ENCODE measurements around the gene IFI30.

The IFI30 gene

DNA sequence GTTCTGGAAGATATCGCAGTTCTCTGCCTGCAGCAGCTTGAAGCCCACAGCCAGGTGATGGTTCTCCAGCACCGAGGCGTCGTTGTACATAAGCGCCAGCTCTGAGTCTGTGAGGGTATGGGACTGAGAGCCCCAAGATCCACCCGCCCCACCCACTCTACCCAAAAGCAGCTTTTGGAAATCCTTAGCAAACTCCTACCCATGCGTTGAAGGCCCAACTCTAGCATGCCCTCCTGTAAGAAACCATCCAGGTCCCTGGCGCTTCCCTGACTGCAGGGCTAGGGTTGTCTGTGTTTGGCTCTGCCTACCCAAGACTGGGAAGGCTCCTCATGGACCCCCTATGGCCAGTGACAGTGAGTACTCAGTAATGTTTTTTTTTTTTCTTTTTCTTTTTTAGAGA, 43.2 kb downstream of the IFI30 start:
- Histone ChIP-seq H3K9ac (ENCODE audit: low read length in 2 of 2) (no peak overlapping the region), H3K4me1 (ENCODE audit: control insufficient read depth, insufficient read depth, low read length) (no peaks in the 10 kb centered on the region), H3K4me3 (ENCODE audit: low read length in 2 of 2) (no peak overlapping the region), H3K27ac (ENCODE audit: low read length) (no peak overlapping the region), H3K9me3 (ENCODE audit: control insufficient read depth in 2 of 2, low read length in 2 of 2) (no peaks in the 10 kb centered on the region), H3K36me3 (ENCODE audit: control insufficient read depth in 2 of 2, insufficient read depth in 2 of 2, low read length in 2 of 2) (no peaks in the 10 kb centered on the region), H3K27me3 (ENCODE audit: control insufficient read depth in 1 of 2, insufficient read depth in 2 of 2, low read length in 2 of 2) (peaks cover 3 to 4% of the 10 kb centered on the region in 2 donors)

GRCh38 chr19:18218159-18218558, 44.5 kb downstream of the IFI30 start:
- Histone ChIP-seq H3K27me3 (ENCODE audit: control insufficient read depth in 1 of 2, insufficient read depth in 2 of 2, low read length in 2 of 2) (peaks cover 7 to 9% of the 10 kb centered on the region in 2 donors), H3K27ac (ENCODE audit: low read length) (no peak overlapping the region), H3K36me3 (ENCODE audit: control insufficient read depth in 2 of 2, insufficient read depth in 2 of 2, low read length in 2 of 2) (no peaks in the 10 kb centered on the region), H3K9me3 (ENCODE audit: control insufficient read depth in 2 of 2, low read length in 2 of 2) (no peaks in the 10 kb centered on the region), H3K4me3 (ENCODE audit: low read length in 2 of 2) (no peak overlapping the region), H3K9ac (ENCODE audit: low read length in 2 of 2) (no peak overlapping the region), H3K4me1 (ENCODE audit: control insufficient read depth, insufficient read depth, low read length) (no peaks in the 10 kb centered on the region)

- Histone ChIP-seq H3K4me1 (ENCODE audit: control insufficient read depth, insufficient read depth, low read length) (peaks cover under 1% of the 10 kb centered on the region), H3K4me3 (ENCODE audit: low read length in 2 of 2) (no peak overlapping the region), H3K27me3 (ENCODE audit: control insufficient read depth in 1 of 2, insufficient read depth in 2 of 2, low read length in 2 of 2) (peaks cover 7 to 9% of the 10 kb centered on the region in 2 donors), H3K27ac (ENCODE audit: low read length) (no peak overlapping the region), H3K9me3 (ENCODE audit: control insufficient read depth in 2 of 2, low read length in 2 of 2) (no peaks in the 10 kb centered on the region), H3K9ac (ENCODE audit: low read length in 2 of 2) (no peak overlapping the region), H3K36me3 (ENCODE audit: control insufficient read depth in 2 of 2, insufficient read depth in 2 of 2, low read length in 2 of 2) (no peaks in the 10 kb centered on the region)
These were observed 45.0 kb downstream of the IFI30 start for GRCh38 chr19:18218600-18218999.

GRCh38 chr19:18219911-18220631, 46.5 kb downstream of the IFI30 start:
- Histone ChIP-seq H3K4me1 (ENCODE audit: control insufficient read depth, insufficient read depth, low read length) (peaks cover 13% of the 10 kb centered on the region), H3K4me3 (ENCODE audit: low read length in 2 of 2) (no peak overlapping the region), H3K9ac (ENCODE audit: low read length in 2 of 2) (no peak overlapping the region), H3K9me3 (ENCODE audit: control insufficient read depth in 2 of 2, low read length in 2 of 2) (no peaks in the 10 kb centered on the region), H3K27ac (ENCODE audit: low read length) (no peak overlapping the region), H3K27me3 (ENCODE audit: control insufficient read depth in 1 of 2, insufficient read depth in 2 of 2, low read length in 2 of 2) (peaks cover 9 to 12% of the 10 kb centered on the region in 2 donors), H3K36me3 (ENCODE audit: control insufficient read depth in 2 of 2, insufficient read depth in 2 of 2, low read length in 2 of 2) (no peaks in the 10 kb centered on the region)

DNA sequence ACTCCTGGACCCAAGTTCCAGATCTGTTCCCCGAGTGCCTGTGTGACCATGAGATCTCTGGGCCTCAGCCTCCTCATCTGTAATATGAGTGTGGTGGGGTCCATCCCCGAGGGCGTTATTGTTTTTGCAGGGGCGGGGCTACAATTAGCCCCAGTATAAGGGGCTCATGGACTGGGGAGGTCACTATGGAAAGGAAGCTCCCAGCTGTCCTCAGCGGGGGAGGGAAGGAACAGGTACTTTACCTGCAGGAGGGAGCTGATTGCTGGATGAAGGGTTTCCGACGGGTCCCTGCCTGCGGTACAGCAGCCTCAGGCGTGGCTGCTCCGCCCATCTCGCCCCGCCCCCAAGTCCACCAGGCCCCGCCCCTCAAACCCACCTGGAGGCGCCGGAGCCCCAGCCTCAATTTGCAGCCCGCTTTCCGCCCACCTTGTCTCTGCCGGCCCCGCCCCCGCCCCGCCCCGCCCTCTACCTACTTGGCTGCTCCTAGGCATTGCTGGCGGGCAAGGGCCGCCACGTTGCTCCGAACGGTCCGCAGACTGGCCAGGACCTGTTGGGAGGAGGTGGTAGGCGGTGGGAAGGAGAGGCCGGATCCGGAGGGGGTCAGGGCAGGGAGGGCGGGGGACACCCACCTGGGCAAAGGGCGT, 47.1 kb downstream of the IFI30 start:
- Histone ChIP-seq H3K27ac (ENCODE audit: low read length) (no peak overlapping the region), H3K9ac (ENCODE audit: low read length in 2 of 2) (no peak overlapping the region), H3K36me3 (ENCODE audit: control insufficient read depth in 2 of 2, insufficient read depth in 2 of 2, low read length in 2 of 2) (no peaks in the 10 kb centered on the region), H3K27me3 (ENCODE audit: control insufficient read depth in 1 of 2, insufficient read depth in 2 of 2, low read length in 2 of 2) (peaks cover 15 to 18% of the 10 kb centered on the region in 2 donors), H3K4me3 (ENCODE audit: low read length in 2 of 2) (no peak overlapping the region), H3K9me3 (ENCODE audit: control insufficient read depth in 2 of 2, low read length in 2 of 2) (no peaks in the 10 kb centered on the region), H3K4me1 (ENCODE audit: control insufficient read depth, insufficient read depth, low read length) (peaks cover 20% of the 10 kb centered on the region)

DNA sequence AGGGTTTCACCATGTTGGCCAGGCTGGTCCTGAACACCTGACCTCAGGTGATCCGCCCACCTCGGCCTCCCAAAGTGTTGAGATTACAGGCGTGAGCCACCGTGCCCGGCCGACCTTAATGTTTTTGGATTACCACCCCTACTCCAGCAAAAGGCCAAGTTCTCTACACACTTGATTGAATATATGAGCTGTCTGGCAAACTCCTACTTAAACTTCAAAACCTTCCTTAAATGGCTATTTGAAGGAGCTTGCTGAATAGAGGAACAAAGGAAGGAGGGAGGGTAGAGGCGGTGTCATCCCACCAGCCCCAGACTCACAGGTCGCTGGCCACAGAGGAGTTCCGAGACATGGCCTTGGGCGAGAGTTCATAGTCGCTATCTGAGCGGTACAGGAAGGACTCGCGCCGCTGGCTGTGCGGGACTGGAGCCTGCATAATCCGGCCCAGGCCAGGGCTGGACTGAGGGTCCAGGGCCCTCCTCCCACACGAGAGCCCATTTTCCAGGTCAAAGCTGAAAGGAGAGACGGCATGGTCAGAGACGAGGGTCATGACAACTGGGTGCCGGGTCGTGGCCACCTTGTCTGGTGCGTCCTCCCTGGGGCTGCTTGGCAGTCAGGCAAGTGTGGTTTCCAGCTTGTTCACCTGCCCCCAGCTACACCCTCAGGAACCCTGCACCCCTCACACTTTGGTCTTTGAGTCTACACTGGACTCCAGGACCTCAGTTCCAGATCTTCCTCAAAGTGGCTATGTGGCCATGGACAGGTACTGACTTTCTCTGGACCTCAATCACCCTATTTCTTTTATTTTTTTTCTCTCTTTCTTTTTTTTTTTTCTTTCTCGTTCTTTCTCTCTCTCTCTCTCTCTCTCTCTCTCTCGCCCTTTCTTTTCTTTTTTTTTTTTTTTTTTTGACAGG, 48.5 kb downstream of the IFI30 start:
- peaks cover 15 to 18% of the 10 kb centered on the region in 2 donors for H3K27me3 ChIP-seq (ENCODE audit: control insufficient read depth in 1 of 2, insufficient read depth in 2 of 2, low read length in 2 of 2)
- no peak overlapping the region for H3K27ac ChIP-seq (ENCODE audit: low read length)
- no peak overlapping the region for H3K4me3 ChIP-seq (ENCODE audit: low read length in 2 of 2)
- H3K4me1 ChIP-seq (ENCODE audit: control insufficient read depth, insufficient read depth, low read length): peaks cover 25% of the 10 kb centered on the region
- H3K36me3 ChIP-seq (ENCODE audit: control insufficient read depth in 2 of 2, insufficient read depth in 2 of 2, low read length in 2 of 2): no peaks in the 10 kb centered on the region
- H3K9me3 ChIP-seq (ENCODE audit: control insufficient read depth in 2 of 2, low read length in 2 of 2): no peaks in the 10 kb centered on the region
- H3K9ac ChIP-seq (ENCODE audit: low read length in 2 of 2): no peak overlapping the region

- peaks cover 32% of the 10 kb centered on the region for H3K4me1 ChIP-seq (ENCODE audit: control insufficient read depth, insufficient read depth, low read length)
- no peaks in the 10 kb centered on the region for H3K9me3 ChIP-seq (ENCODE audit: control insufficient read depth in 2 of 2, low read length in 2 of 2)
- H3K27me3 ChIP-seq (ENCODE audit: control insufficient read depth in 1 of 2, insufficient read depth in 2 of 2, low read length in 2 of 2): peaks cover 15 to 18% of the 10 kb centered on the region in 2 donors
- H3K4me3 ChIP-seq (ENCODE audit: low read length in 2 of 2): peak overlapping the region; percentile 50 to 79
- H3K36me3 ChIP-seq (ENCODE audit: control insufficient read depth in 2 of 2, insufficient read depth in 2 of 2, low read length in 2 of 2): no peaks in the 10 kb centered on the region
- H3K27ac ChIP-seq (ENCODE audit: low read length): no peak overlapping the region
- peak overlapping the region; percentile 20 to 64 for H3K9ac ChIP-seq (ENCODE audit: low read length in 2 of 2)
These were observed 50.4 kb downstream of the IFI30 start for GRCh38 chr19:18223860-18224524.

- Histone ChIP-seq H3K27me3 (ENCODE audit: control insufficient read depth in 1 of 2, insufficient read depth in 2 of 2, low read length in 2 of 2) (peaks cover 18 to 20% of the 10 kb centered on the region in 2 donors), H3K9ac (ENCODE audit: low read length in 2 of 2) (peak overlapping the region; percentile 37 to 64), H3K4me3 (ENCODE audit: low read length in 2 of 2) (peak overlapping the region; percentile 50 to 79), H3K36me3 (ENCODE audit: control insufficient read depth in 2 of 2, insufficient read depth in 2 of 2, low read length in 2 of 2) (no peaks in the 10 kb centered on the region), H3K9me3 (ENCODE audit: control insufficient read depth in 2 of 2, low read length in 2 of 2) (no peaks in the 10 kb centered on the region), H3K27ac (ENCODE audit: low read length) (peak overlapping the region; percentile 78), H3K4me1 (ENCODE audit: control insufficient read depth, insufficient read depth, low read length) (peaks cover 32% of the 10 kb centered on the region)
These were observed 51.1 kb downstream of the IFI30 start for GRCh38 chr19:18224525-18225354.

DNA sequence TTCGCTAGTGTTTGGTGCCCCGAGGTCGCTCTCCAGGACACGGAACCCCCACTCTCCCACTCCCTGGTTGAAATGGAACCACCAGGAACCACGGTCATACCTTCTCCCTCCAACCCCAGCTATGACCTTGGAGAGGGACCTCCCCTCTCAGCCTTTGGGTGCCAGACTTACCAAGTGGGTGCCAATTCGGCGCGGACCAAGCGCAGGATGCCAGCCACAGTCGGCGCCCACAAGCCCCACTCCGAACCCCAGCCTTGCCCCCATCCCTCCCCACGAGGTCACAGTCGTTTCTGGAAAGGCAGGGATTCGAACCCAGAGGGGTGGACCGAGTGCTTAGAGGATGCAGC, 51.7 kb downstream of the IFI30 start:
- H3K27me3 ChIP-seq (ENCODE audit: control insufficient read depth in 1 of 2, insufficient read depth in 2 of 2, low read length in 2 of 2): peaks cover 19 to 23% of the 10 kb centered on the region in 2 donors
- peaks cover 32% of the 10 kb centered on the region for H3K4me1 ChIP-seq (ENCODE audit: control insufficient read depth, insufficient read depth, low read length)
- peak overlapping the region; percentile 47 to 58 for H3K9ac ChIP-seq (ENCODE audit: low read length in 2 of 2)
- no peaks in the 10 kb centered on the region for H3K36me3 ChIP-seq (ENCODE audit: control insufficient read depth in 2 of 2, insufficient read depth in 2 of 2, low read length in 2 of 2)
- H3K4me3 ChIP-seq (ENCODE audit: low read length in 2 of 2): peak overlapping the region; percentile 11 to 79
- H3K27ac ChIP-seq (ENCODE audit: low read length): peak overlapping the region; percentile 78
- H3K9me3 ChIP-seq (ENCODE audit: control insufficient read depth in 2 of 2, low read length in 2 of 2): no peaks in the 10 kb centered on the region
